Hepatocyte (in vitro differentiated cells): ENCODE results near the gene GHRL. TPM values are rescaled to one million over a fixed set of nuclear protein-coding genes. Genes with fewer than 3 reads are reported as not detected.

Experiments used
- DNase-seq: peaks from one replicate; pipeline ENCODE4 v3.0.0-alpha.2; 2016; ENCODE audit warnings: low spot score
- H2AFZ ChIP-seq: fragments of 200-600 bp; sonication (generic); 2 replicates; pipeline ENCODE4 v1.6.0; 2016; ENCODE audit warnings: antibody characterized with exemption, mild to moderate bottlenecking
- H3K27ac ChIP-seq: fragments of 200-600 bp; sonication (generic); 2 replicates; pipeline ENCODE4 v1.5.1; 2016; ENCODE audit warnings: mild to moderate bottlenecking
- H3K27me3 ChIP-seq: fragments of 200-600 bp; sonication (generic); 2 replicates; pipeline ENCODE4 v1.6.1; 2016
- H3K36me3 ChIP-seq: fragments of 200-600 bp; sonication (generic); replicated peaks from 2 replicates; pipeline ENCODE4 v1.5.1; 2016; ENCODE audit warnings: low read depth; ENCODE audit not compliant: insufficient read depth
- H3K4me1 ChIP-seq: fragments of 200-600 bp; sonication (generic); 2 replicates; pipeline ENCODE4 v1.5.1; 2016; ENCODE audit warnings: mild to moderate bottlenecking, moderate library complexity; ENCODE audit not compliant: insufficient read depth
- H3K4me2 ChIP-seq: fragments of 200-600 bp; sonication (generic); 2 replicates; pipeline ENCODE4 v1.6.0; 2016
- H3K4me3 ChIP-seq: fragments of 200-600 bp; sonication (generic); 2 replicates; pipeline ENCODE4 v1.5.1; 2016; ENCODE audit warnings: mild to moderate bottlenecking
- H3K79me2 ChIP-seq: fragments of 200-600 bp; sonication (generic); 2 replicates; pipeline ENCODE4 v1.6.0; 2017; ENCODE audit warnings: mild to moderate bottlenecking
- H3K9me2 ChIP-seq: fragments of 200-600 bp; sonication (generic); replicated peaks from 2 replicates; pipeline ENCODE4 v1.6.0; 2017; ENCODE audit warnings: mild to moderate bottlenecking; ENCODE audit not compliant: insufficient read depth
- H3K9me3 ChIP-seq: fragments of 200-600 bp; sonication (generic); 2 replicates; pipeline ENCODE4 v1.5.1; 2016; ENCODE audit warnings: low read depth, mild to moderate bottlenecking
- H4K20me1 ChIP-seq: fragments of 200-600 bp; sonication (generic); 2 replicates; pipeline ENCODE4 v1.6.0; 2016; ENCODE audit warnings: mild to moderate bottlenecking; ENCODE audit not compliant: insufficient read depth, poor library complexity, severe bottlenecking
- EZH2 ChIP-seq: fragments of 200-600 bp; sonication (generic); IDR thresholded peaks from 2 replicates; pipeline ENCODE4 v1.6.1; 2016; ENCODE audit warnings: antibody characterized with exemption, mild to moderate bottlenecking, borderline replicate concordance
- EZH2phosphoT487 ChIP-seq: fragments of 200-600 bp; sonication (generic); IDR thresholded peaks from one replicate; pipeline ENCODE4 v1.6.1; 2018; ENCODE audit warnings: antibody characterized with exemption, mild to moderate bottlenecking, low read depth, moderate library complexity; ENCODE audit not compliant: unreplicated experiment, severe bottlenecking
- WGBS: methylation state at CpG from one replicate; pipeline ENCODE4 v1.1.6; 2016; ENCODE audit warnings: low lambda C conversion rate; ENCODE audit errors: missing lambda C conversion rate; 5-methylcytosine and 5-hydroxymethylcytosine counted together
- polyA plus RNA-seq: library from polyadenylated mRNA; unstranded; fragments of >200 nt; fragmentation: Nextera tagmentation; extraction: Ambion mirVana; gene quantifications from 2 replicates; pipeline ENCODE4 v1.2.1, GENCODE V29; 2016
- total RNA-seq: library from RNA; depleted of rRNA; stranded (reverse); fragments of >200 nt; gene quantifications from 2 replicates; pipeline ENCODE4 v1.2.3, GENCODE V29; 2014
- TF ChIP-seq, protein P1 (sequence below): fragments of 200-600 bp; sonication (generic); IDR thresholded peaks from 2 replicates; pipeline ENCODE4 v1.5.1; 2016; ENCODE audit warnings: antibody characterized with exemption, mild to moderate bottlenecking; ENCODE audit not compliant: poor library complexity

The GHRL gene
- total and polyA plus RNA-seq, 2 experiments from 2014 or later: 11.3 to 12.4 TPM

DNA sequence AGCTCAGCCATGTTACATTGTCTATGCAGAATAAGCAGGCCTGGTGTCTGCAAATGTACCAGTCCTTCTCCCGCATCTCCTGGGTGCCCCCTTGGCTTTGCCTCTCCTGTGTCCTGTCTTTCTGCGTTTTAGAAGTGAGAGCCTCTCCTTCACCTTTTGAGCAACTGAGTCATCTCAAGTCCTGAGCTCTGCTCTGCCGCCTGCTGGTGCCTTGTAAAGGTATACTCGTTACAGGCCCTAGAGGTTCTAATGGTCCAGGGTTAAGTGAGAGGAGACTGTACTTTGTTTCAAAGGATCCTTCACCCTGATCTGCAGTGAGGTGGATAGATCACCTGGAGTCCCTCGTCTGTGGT is 12.6 kb downstream of the GHRL start:
- no peaks in the 10 kb centered on the region for H3K9me3 ChIP-seq
- WGBS: 83% methylated on average over 5 of the region's 5 CpGs

DNA sequence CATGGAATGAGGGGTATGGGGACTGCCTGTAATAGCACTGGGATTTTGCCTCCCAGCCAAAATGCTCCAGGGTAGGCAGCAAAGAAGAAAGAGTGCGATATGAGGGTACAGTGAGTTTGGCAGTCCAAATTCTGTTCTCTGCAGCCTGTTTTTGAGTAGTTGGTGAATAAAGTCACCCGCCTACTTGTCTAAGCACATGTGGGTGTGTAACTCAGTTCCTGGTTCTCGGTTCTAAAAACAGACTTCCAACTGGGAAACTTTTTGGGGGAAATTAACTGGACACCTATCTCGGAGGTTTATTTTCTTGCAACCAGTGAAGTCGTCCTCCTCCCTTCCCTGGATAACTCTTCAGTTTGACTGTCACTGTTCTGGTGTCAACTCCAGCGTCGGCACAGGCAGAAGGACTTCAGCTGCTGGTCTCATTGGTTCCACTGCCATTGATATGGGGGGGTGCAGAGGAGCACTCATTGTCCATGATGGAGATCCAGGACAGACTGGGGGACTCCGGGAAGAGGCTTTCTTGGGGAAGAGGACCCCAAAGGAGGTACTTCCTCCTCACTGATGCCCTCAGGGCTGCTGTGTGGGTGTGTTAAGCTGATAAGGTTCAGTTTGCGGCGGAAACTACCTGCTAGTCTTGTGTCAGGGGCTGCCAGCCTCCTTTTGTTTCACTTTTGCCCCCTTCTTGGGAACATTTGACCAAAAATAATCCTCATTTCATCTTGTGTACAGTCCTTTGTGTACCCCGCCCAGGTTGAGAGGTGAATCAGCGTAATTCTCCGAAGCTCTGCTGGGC is 13.2 kb downstream of the GHRL start:
- Histone ChIP-seq H3K4me3 (no peak overlapping the region), H3K36me3 (no peaks in the 10 kb centered on the region)

More for the DNA sequence above, 12.6 kb downstream of the GHRL start:
- H2AFZ ChIP-seq: no peak overlapping the region
- TF ChIP-seq EZH2 (no peak), EZH2phosphoT487 (no peak)
- TF ChIP-seq, protein P1, sequence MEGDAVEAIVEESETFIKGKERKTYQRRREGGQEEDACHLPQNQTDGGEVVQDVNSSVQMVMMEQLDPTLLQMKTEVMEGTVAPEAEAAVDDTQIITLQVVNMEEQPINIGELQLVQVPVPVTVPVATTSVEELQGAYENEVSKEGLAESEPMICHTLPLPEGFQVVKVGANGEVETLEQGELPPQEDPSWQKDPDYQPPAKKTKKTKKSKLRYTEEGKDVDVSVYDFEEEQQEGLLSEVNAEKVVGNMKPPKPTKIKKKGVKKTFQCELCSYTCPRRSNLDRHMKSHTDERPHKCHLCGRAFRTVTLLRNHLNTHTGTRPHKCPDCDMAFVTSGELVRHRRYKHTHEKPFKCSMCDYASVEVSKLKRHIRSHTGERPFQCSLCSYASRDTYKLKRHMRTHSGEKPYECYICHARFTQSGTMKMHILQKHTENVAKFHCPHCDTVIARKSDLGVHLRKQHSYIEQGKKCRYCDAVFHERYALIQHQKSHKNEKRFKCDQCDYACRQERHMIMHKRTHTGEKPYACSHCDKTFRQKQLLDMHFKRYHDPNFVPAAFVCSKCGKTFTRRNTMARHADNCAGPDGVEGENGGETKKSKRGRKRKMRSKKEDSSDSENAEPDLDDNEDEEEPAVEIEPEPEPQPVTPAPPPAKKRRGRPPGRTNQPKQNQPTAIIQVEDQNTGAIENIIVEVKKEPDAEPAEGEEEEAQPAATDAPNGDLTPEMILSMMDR: no peak
- H4K20me1 ChIP-seq: peaks cover 5% of the 10 kb centered on the region
- H3K27ac ChIP-seq: no peak overlapping the region
- no peak for DNase-seq
- no peaks in the 10 kb centered on the region for H3K9me2 ChIP-seq
- H3K36me3 ChIP-seq: no peaks in the 10 kb centered on the region
- H3K4me2 ChIP-seq: no peak overlapping the region
- no peaks in the 10 kb centered on the region for H3K27me3 ChIP-seq
- H3K4me1 ChIP-seq: no peaks in the 10 kb centered on the region
- H3K79me2 ChIP-seq: peaks cover 17% of the 10 kb centered on the region
- H3K4me3 ChIP-seq: no peak overlapping the region

DNA sequence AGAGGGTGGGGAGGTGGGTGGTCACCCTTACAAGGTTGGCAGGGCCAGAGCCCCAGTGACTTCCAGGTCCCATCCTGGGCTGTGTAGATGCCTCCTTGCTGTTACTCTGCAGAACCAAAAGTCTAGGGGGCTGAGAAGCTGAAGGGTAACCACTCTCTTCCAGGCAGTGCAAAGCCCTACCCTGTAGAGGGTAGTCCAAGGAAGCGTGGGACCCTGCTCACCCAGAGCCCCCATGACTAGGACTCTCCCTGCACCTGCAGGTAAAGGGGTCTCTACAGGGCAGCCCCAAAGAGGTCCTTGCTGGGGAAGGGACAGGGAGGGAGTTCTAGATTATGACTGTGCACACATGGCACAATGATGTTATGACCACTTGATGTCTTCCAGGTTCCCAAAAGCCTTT is 14.2 kb downstream of the GHRL start:
- WGBS: 100% methylated on average over 1 of the region's 1 CpG
- no peak for DNase-seq
- Histone ChIP-seq H4K20me1 (peaks cover 14% of the 10 kb centered on the region), H2AFZ (no peak overlapping the region), H3K4me1 (no peaks in the 10 kb centered on the region), H3K9me2 (no peaks in the 10 kb centered on the region), H3K36me3 (no peaks in the 10 kb centered on the region), H3K27me3 (no peaks in the 10 kb centered on the region), H3K4me3 (no peak overlapping the region), H3K79me2 (peaks cover 32% of the 10 kb centered on the region), H3K4me2 (no peak overlapping the region), H3K27ac (no peak overlapping the region), H3K9me3 (no peaks in the 10 kb centered on the region)
- TF ChIP-seq EZH2phosphoT487 (no peak), EZH2 (no peak)
- TF ChIP-seq, protein P1: no peak

More for the DNA sequence above, 13.2 kb downstream of the GHRL start:
- H3K27ac ChIP-seq: no peak overlapping the region
- H3K27me3 ChIP-seq: no peaks in the 10 kb centered on the region
- peaks cover 22% of the 10 kb centered on the region for H3K79me2 ChIP-seq
- no peak overlapping the region for H3K4me2 ChIP-seq
- no peaks in the 10 kb centered on the region for H3K9me3 ChIP-seq
- WGBS: 96% methylated on average over 13 of the region's 13 CpGs
- DNase-seq: no peak
- H3K4me1 ChIP-seq: no peaks in the 10 kb centered on the region
- H2AFZ ChIP-seq: no peak overlapping the region
- peaks cover 5% of the 10 kb centered on the region for H4K20me1 ChIP-seq
- H3K9me2 ChIP-seq: no peaks in the 10 kb centered on the region
- TF ChIP-seq, protein P1: no peak
- no peak for TF ChIP-seq EZH2
- no peak for TF ChIP-seq EZH2phosphoT487
